Caco-2 (cell line): ENCODE results near the gene CFAP161. TPM values are rescaled to one million over a fixed set of nuclear protein-coding genes. Genes with fewer than 3 reads are reported as not detected.

Source experiments
- BruUV-seq: library from RNA; stranded (reverse); fragments of 400-500 nt; replicated peaks from 2 replicates; lab custom pipeline; 2021; lab: Mats Ljungman, UMichigan
- CTCF ChIA-PET: fragments of 300-600 bp; sonication (Branson Sonifier 250); formaldehyde crosslinking; loops from one replicate; lab custom pipeline; 2022; ENCODE audit warnings: antibody characterized with exemption; lab: Charles Lee
- POLR2A ChIA-PET: fragments of 300-600 bp; sonication (Branson Sonifier 250); formaldehyde crosslinking; loops from one replicate; lab custom pipeline; 2022; ENCODE audit warnings: antibody characterized with exemption; lab: Charles Lee
- DNase-seq, 2 experiments: peaks; one replicate each; pipeline versions ENCODE4 v3.0.0 to v3.0.0-alpha.2; 2020 to 2022
- H3K27me3 ChIP-seq: replicated peaks from 2 replicates; pipeline ENCODE4 v1.6.0; 2011; ENCODE audit warnings: low read length; ENCODE audit not compliant: control insufficient read depth, insufficient read depth
- H3K36me3 ChIP-seq: 2 replicates; pipeline ENCODE4 v1.5.1; 2011; ENCODE audit warnings: low read length; ENCODE audit not compliant: control insufficient read depth, insufficient read depth
- H3K4me1 ChIP-seq: fragments of 250-450 bp; sonication (Bioruptor Pico); 2 replicates; pipeline ENCODE4 v1.5.1; 2020; ENCODE audit warnings: mild to moderate bottlenecking
- H3K4me3 ChIP-seq: 2 replicates; pipeline ENCODE4 v1.5.1; 2011; ENCODE audit warnings: low read depth, mild to moderate bottlenecking, control low read depth, low read length
- H3K9me3 ChIP-seq: fragments of 250-450 bp; sonication (Bioruptor Pico); 2 replicates; pipeline ENCODE4 v1.5.1; 2020; ENCODE audit warnings: mild to moderate bottlenecking, moderate library complexity
- H3K27ac Mint-ChIP-seq: one replicate; pipeline ENCODE4 v1.8.0; 2022; ENCODE audit warnings: mixed read lengths; ENCODE audit not compliant: unreplicated experiment
- H3K27me3 Mint-ChIP-seq: one replicate; pipeline ENCODE4 v1.8.0; 2022; ENCODE audit warnings: mixed read lengths; ENCODE audit not compliant: insufficient read depth, unreplicated experiment
- H3K36me3 Mint-ChIP-seq: one replicate; pipeline ENCODE4 v1.8.0; 2022; ENCODE audit warnings: mild to moderate bottlenecking, mixed read lengths; ENCODE audit not compliant: insufficient read depth, unreplicated experiment
- H3K4me1 Mint-ChIP-seq: one replicate; pipeline ENCODE4 v1.8.0; 2022; ENCODE audit warnings: low read depth, mixed read lengths; ENCODE audit not compliant: unreplicated experiment
- H3K4me3 Mint-ChIP-seq: one replicate; pipeline ENCODE4 v1.8.0; 2022; ENCODE audit warnings: mild to moderate bottlenecking, moderate library complexity, mixed read lengths; ENCODE audit not compliant: unreplicated experiment
- H3K9me3 Mint-ChIP-seq: one replicate; pipeline ENCODE4 v1.8.0; 2022; ENCODE audit warnings: mixed read lengths; ENCODE audit not compliant: unreplicated experiment
- CTCF ChIP-seq, 2 experiments: fragments of 200-600 bp in 1 of 2; IDR thresholded peaks; 1 replicate in 1 of 2; 2 replicates in 1 of 2; pipeline versions ENCODE4 v1.5.1 to v1.8.0; 2011 to 2022; ENCODE audit warnings: antibody characterized with exemption in 1 of 2, control low read depth in 1 of 2, inconsistent platforms in 1 of 2, low read depth in 1 of 2, low read length in 1 of 2, mild to moderate bottlenecking in 1 of 2, moderate library complexity in 1 of 2; ENCODE audit not compliant: insufficient read depth in 1 of 2, severe bottlenecking in 1 of 2, unreplicated experiment in 1 of 2
- intact Hi-C: fragments of 100-400 bp; cut with micrococcal nuclease; formaldehyde crosslinking; loops from one replicate; pipeline ENCODE4 v1.10.0; 2022; ENCODE audit not compliant: unreplicated experiment
- total RNA-seq: library from RNA; stranded (reverse); gene quantifications from 2 replicates; pipeline ENCODE4 v1.2.3, GENCODE V29; 2022

The CFAP161 gene
- total RNA-seq, 1 experiment from 2014 or later = not detected

GRCh38 chr15:81160312-81161159 is 26.5 kb downstream of the CFAP161 start:
- POLR2A ChIA-PET = no interaction called here
- no peak for DNase-seq

GRCh38 chr15:81161160-81161673 is 27.1 kb downstream of the CFAP161 start:
- CTCF ChIA-PET = interaction anchor here (1.2 kb wide), 1 partner anchor 105 kb away, joined by 5 read pairs; no protein-coding TSS in a partner anchor
- Histone ChIP-seq H3K27me3 (no peaks in the 10 kb centered on the region), H3K4me1 (no peaks in the 10 kb centered on the region), H3K36me3 (no peaks in the 10 kb centered on the region), H3K4me3 (no peak overlapping the region), H3K9me3 (no peaks in the 10 kb centered on the region)
- Mint-ChIP-seq H3K4me3 (no peak overlapping the region), H3K4me1 (no peaks in the 10 kb centered on the region), H3K27ac (no peak overlapping the region), H3K36me3 (no peaks in the 10 kb centered on the region), H3K27me3 (peaks cover 11% of the 10 kb centered on the region), H3K9me3 (peaks cover 8% of the 10 kb centered on the region)
- TF ChIP-seq CTCF (IDR thresholded peaks at IDR 0.05; ENCODE audit: insufficient read depth in 1 of 2, low read depth in 1 of 2, low read length in 1 of 2, severe bottlenecking in 1 of 2, unreplicated experiment in 1 of 2) = no peak
- POLR2A ChIA-PET = no interaction called here
- no TSS peak for BruUV-seq
- no peak for DNase-seq
- intact Hi-C loops = no loop called here

More at GRCh38 chr15:81160312-81161159, 26.5 kb downstream of the CFAP161 start:
- H3K27me3 ChIP-seq = no peaks in the 10 kb centered on the region
- no peak overlapping the region for H3K27ac Mint-ChIP-seq
- H3K4me1 Mint-ChIP-seq = no peaks in the 10 kb centered on the region
- H3K36me3 ChIP-seq = no peaks in the 10 kb centered on the region
- no peaks in the 10 kb centered on the region for H3K36me3 Mint-ChIP-seq
- H3K9me3 Mint-ChIP-seq = peaks cover 8% of the 10 kb centered on the region
- CTCF ChIA-PET = interaction anchor here (1.2 kb wide), 1 partner anchor 105 kb away, joined by 5 read pairs; no protein-coding TSS in a partner anchor
- H3K4me1 ChIP-seq = no peaks in the 10 kb centered on the region
- H3K4me3 ChIP-seq = no peak overlapping the region
- H3K9me3 ChIP-seq = no peaks in the 10 kb centered on the region
- TF ChIP-seq CTCF (IDR thresholded peaks at IDR 0.05; ENCODE audit: insufficient read depth in 1 of 2, low read depth in 1 of 2, low read length in 1 of 2, severe bottlenecking in 1 of 2, unreplicated experiment in 1 of 2) = no peak
- no peak overlapping the region for H3K4me3 Mint-ChIP-seq
- H3K27me3 Mint-ChIP-seq = peaks cover 11% of the 10 kb centered on the region
- intact Hi-C loops = no loop called here
- no TSS peak for BruUV-seq

GRCh38 chr15:81161851-81162250 is 27.8 kb downstream of the CFAP161 start:
- H3K9me3 Mint-ChIP-seq = peaks cover 3% of the 10 kb centered on the region
- peaks cover 7% of the 10 kb centered on the region for H3K27me3 Mint-ChIP-seq
- no peak overlapping the region for H3K27ac Mint-ChIP-seq
- H3K9me3 ChIP-seq = no peaks in the 10 kb centered on the region
- H3K4me1 Mint-ChIP-seq = no peaks in the 10 kb centered on the region
- CTCF ChIA-PET = no interaction called here
- no peaks in the 10 kb centered on the region for H3K36me3 Mint-ChIP-seq
- no peaks in the 10 kb centered on the region for H3K4me1 ChIP-seq
- intact Hi-C loops = no loop called here
- H3K4me3 Mint-ChIP-seq = no peak overlapping the region
- H3K4me3 ChIP-seq = no peak overlapping the region
- no peaks in the 10 kb centered on the region for H3K36me3 ChIP-seq
- no TSS peak for BruUV-seq
- no peak for DNase-seq
- POLR2A ChIA-PET = no interaction called here
- no peaks in the 10 kb centered on the region for H3K27me3 ChIP-seq
- TF ChIP-seq CTCF (IDR thresholded peaks at IDR 0.05; ENCODE audit: insufficient read depth in 1 of 2, low read depth in 1 of 2, low read length in 1 of 2, severe bottlenecking in 1 of 2, unreplicated experiment in 1 of 2) = no peak
